HG02885 (cell line): ENCODE data around the gene AP1G2.

Source experiments
- ATAC-seq: cut with Tn5 transposase; IDR thresholded peaks from one replicate; pipeline ENCODE4 v1.9.1; 2021; ENCODE audit warnings: mild to moderate bottlenecking; ENCODE audit not compliant: unreplicated experiment, poor library complexity

AP1G2 gene

DNA sequence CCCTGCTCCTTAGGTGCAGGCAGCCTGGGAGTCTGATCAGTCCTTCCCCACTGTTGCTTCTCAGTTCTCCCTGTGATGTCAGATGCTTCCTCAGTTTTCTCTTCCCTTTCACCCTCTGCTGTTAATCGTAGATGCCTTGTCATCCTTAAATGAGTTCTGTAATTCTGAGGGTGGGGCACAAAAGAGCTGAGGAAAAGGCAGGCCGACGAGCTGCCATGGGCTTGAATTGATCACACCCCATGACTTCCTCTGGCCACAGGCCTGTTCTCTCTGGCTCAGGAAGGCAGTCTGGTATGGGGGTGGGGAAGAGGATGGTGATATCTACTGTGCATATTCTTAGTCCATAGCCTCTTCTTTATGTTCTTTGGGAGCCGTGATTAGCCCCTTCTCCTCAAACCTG, 5.2 kb upstream of the AP1G2 start:
- no peak for ATAC-seq

DNA sequence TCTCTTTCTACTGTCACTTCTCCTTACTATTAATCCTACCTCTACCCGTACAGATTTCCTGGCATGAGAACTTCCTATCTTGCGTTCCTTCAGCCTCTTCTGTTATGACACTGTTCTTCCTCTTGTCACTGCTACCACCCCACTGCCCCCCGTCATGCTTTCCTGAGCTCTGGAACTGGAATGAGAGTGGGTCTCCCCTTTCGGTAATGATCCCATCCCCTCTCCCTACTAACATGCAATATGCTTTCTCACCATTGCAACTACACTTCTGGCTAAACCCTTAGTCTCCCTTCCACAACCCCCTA, 4.9 kb upstream of the AP1G2 start:
- ATAC-seq: no peak

DNA sequence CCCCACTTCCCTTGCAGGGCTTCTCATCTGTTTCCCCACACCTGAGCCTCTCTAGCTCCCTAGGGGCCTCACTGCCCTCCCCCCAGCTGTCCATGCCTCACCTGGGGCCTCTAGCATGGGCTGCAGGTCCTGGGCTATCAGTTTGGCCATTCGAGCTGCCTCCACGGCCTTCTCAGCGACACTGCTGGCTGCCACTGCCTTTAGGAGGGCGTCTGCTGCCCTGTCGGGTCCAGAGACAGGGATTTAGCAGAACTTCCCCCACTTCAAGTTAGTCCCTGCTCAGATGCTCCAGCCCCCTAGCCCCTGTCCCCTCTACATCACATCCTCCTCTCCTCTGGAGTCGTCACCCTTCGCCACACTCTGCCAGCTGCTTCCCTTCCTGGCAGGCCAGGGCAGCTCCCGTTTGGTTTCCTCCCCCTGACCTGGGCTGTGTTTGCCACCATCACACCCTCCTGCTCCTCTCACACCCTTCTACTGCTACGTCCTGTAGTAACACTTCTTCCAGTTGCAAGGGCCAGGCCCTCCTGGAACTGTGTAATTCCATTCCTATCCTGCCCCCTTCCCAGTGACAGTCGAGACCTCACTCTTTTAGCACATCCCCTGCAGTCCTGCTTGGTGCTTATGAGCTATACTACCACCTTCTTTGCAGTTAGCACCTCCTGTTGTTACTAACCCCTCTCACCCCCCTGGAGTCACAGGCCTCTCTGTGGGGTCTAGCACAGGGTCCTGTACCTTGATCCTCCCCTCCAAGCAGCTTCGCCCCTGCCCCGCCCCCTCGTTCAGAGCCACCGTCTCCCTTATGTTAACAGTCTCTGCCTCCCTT, 4.3 kb upstream of the AP1G2 start:
- ATAC-seq: no peak

DNA sequence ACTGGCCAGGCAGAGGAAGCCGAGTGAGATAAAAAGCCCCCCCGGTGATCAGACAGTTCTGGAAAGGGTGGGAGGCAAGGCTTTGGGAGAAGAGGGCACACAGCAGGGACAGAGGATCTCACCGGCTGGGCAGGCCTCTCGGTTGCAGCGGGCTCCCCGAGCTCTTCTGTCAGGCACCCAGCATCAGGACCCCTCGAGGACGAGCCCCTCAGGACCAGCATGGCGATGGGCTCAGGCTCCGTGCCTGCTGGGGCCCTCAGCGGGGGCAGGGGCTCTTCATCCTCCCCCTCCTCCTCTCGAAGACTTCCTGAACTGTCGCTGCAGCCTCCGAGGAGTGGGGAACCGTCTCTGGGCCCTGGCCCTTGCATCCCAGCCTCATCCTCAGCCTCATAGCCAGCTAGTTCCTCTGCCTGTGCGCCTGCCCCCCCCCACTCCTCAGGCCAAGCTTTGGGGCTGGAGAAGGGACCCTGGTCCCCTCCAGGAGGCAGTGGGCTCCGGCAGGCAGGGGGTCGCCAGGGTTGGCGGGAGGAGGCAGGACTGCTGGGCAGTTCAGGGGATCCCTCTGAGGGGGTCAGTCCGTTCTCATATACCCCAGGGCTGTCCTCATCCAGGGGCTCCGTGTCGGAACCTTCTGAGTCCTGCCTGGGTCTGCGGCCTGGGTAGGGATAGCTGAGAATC, 3.4 kb upstream of the AP1G2 start:
- ATAC-seq: no peak

DNA sequence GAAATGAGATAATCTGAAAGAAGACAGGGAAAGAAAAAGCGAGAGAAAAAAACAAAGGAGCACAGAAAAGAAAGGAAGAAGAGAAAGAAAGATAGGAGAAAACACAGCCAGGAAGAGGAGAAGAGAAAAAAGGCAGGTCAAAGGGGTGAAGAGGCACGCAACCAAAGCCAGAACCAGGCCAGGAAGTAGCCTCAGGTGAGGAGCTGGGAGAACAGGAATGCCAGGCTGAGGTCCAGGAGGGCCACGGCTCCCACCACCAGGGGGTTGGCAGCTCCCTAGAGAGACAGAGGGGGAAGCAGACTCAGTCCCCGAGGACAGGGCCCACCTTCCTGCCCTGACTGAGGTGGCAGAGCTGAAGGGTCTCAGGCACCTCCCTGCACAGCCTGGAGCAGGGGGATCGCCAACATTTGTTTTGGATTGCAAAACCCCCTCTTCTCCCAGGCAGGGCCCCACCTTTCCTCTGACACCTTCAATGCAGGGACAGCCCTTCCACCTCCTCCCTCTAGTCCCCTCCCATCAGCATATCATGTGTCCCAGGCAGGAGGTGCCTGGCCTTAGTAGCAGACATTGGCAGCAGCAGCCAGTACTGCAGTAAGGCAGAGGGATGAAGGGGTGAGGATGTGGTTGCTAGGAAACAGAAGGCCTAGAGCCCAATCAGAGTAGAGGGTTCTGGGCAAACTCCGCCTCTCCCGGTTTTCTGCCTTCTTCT, 2.0 kb upstream of the AP1G2 start:
- no peak for ATAC-seq

GRCh38 chr14:23568600-23569331, 1.2 kb upstream of the AP1G2 start:
- ATAC-seq: no peak

DNA sequence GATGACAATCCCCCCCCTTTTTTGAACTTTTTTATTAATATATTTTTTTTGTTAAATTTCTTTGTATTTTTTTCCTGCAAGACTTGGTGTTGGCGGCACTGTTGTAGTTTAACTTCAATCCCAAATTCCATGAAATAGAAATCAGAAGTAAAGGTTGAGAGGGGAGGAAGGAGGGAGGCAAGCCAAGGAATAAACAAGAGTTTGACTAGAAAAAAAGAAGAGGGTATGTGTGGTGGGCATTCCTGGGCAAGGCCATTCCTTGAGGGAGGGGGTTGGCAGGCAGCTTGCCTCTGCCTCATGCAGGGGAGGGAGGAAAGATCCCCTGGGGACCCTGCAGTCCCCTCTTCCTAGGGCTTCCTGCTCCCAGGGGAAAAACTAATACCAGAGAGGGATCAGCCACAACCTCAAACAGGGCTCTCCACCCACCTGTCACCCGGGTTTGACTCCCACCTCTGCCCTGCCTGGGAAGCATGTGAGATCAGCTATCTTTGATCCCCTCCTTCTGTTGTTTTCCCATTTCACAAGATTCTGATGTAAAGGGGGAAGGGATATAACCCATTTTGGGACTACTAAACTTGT, 519 bp upstream of the AP1G2 start:
- ATAC-seq: no peak

DNA sequence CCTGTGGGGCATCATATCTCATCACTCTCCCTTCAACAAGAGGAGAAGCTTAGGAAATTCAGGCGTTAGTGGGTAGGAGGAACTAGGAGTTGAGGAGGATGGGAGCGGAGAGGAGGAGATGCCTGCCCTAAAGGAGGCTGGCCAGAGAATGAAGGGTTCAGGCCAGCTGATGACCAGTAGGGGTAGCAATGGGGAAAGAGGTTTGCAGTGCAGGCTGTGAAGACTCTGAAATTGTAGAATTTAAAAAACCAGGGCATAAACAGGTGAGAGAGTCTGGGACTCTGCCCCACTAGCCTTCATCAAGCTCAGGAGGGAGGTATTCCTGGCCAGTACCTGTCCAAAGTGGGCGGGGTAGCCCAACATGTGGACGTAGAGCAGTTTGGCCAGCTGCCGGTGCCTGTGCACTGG, 809 bp downstream of the AP1G2 start:
- ATAC-seq: peak; percentile 7

- ATAC-seq: no peak
Observed at GRCh38 chr14:23566112-23566777, 1.3 kb downstream of the AP1G2 start.

- no peak for ATAC-seq
Observed at GRCh38 chr14:23565626-23566025, 2.0 kb downstream of the AP1G2 start.

DNA sequence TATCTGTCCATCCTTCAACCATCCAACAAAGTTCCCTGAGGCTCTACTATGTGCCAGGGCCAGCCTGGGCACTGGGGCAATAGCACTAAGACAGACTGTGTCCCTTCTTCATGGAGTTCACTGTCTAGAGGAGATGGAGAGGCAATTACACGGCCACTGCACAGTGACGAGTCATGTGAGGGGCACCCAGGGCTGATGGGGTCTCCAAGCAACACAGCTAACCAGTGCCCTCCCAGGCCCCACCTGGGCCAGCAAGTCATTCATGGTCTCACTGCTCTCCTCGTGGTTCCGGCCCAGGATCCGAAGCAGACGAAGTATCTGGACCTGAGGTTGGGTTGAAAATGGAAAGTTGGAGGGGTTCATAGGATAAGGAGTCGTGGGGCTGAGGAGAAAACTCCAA, 2.7 kb downstream of the AP1G2 start:
- no peak for ATAC-seq

GRCh38 chr14:23564181-23564812, 3.3 kb downstream of the AP1G2 start:
- ATAC-seq: no peak

GRCh38 chr14:23563473-23564180, 4.0 kb downstream of the AP1G2 start:
- ATAC-seq: no peak

GRCh38 chr14:23562822-23563472, 4.6 kb downstream of the AP1G2 start:
- no peak for ATAC-seq

- no peak for ATAC-seq
Observed at GRCh38 chr14:23561873-23562821, 5.4 kb downstream of the AP1G2 start.

DNA sequence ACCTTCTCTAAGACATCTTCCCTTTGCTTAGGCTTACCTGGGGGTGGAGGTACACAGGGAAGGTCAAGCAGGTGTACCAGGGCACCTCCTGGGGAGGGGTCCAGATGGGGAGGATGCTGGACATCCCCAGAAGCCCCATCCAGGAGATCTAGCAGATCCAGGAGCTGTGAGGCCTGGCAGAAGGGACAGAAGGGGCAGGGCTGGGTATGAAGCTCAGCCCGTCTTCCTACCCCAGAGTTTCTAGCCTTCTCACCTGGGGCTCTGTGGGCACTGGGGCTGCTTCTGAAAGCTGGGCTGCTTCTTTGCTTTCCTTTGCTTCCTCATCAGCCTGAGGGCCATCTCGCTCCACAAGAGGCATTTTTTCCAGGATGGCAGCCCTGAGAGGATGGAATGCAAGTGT, 6.3 kb downstream of the AP1G2 start:
- no peak for ATAC-seq

DNA sequence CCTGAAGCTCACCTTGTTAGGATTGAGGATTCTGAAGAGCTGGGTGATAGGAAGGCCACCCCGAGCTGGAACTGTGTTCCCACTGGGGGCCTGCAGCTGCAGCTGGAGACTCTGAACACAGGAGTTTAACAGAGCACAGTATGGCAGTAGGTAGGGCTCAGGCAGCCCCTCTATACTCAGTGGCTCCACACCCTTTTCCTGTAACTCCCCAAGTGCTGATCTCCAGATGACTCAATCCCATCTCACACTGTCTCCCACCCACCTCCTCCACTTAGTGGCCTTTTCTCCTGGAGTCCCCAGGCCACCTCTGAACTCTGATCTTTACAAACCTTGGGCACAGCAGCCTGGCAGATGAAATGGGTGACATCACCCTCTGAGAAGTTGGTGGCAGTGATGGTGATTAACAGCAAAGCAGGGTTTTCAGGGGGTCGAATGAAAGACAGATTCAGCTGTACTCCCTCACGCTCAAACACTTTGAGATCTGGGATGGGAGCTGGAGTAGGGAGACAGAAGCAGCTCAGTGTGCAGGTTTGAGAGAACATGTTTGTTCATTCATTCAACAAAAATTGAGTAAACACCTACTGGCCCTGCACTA, 7.6 kb downstream of the AP1G2 start:
- no peak for ATAC-seq
